ENCODE measurements around the gene CUX1.

The CUX1 gene

GRCh38 chr7:102192790-102193189, 375.4 kb downstream of the CUX1 start:
- no peak for DNase-seq (ENCODE audit: extremely low read depth in 1 of 2, low read depth in 1 of 2)

- no peak for DNase-seq (ENCODE audit: extremely low read depth in 1 of 2, low read depth in 1 of 2)
Observed at GRCh38 chr7:102193806-102194205, 376.4 kb downstream of the CUX1 start.

GRCh38 chr7:102195361-102195760, 377.9 kb downstream of the CUX1 start:
- DNase-seq (ENCODE audit: extremely low read depth in 1 of 2, low read depth in 1 of 2), result no peak

GRCh38 chr7:102196028-102196427, 378.6 kb downstream of the CUX1 start:
- DNase-seq (ENCODE audit: extremely low read depth in 1 of 2, low read depth in 1 of 2), result no peak

GRCh38 chr7:102197161-102197560, 379.7 kb downstream of the CUX1 start:
- DNase-seq (ENCODE audit: extremely low read depth in 1 of 2, low read depth in 1 of 2), result no peak

- no peak for DNase-seq (ENCODE audit: extremely low read depth in 1 of 2, low read depth in 1 of 2)
Observed at GRCh38 chr7:102197599-102197998, 380.2 kb downstream of the CUX1 start.

GRCh38 chr7:102198417-102198956, 381.1 kb downstream of the CUX1 start:
- DNase-seq (ENCODE audit: extremely low read depth in 1 of 2, low read depth in 1 of 2), result no peak

GRCh38 chr7:102201576-102201975, 384.1 kb downstream of the CUX1 start:
- no peak for DNase-seq (ENCODE audit: extremely low read depth in 1 of 2, low read depth in 1 of 2)

GRCh38 chr7:102202556-102202955, 385.1 kb downstream of the CUX1 start:
- no peak for DNase-seq (ENCODE audit: extremely low read depth in 1 of 2, low read depth in 1 of 2)

- no peak for DNase-seq (ENCODE audit: extremely low read depth in 1 of 2, low read depth in 1 of 2)
Observed at GRCh38 chr7:102203218-102203617, 385.8 kb downstream of the CUX1 start.

- DNase-seq (ENCODE audit: extremely low read depth in 1 of 2, low read depth in 1 of 2), result no peak
Observed at GRCh38 chr7:102204212-102204611, 386.8 kb downstream of the CUX1 start.

- no peak for DNase-seq (ENCODE audit: extremely low read depth in 1 of 2, low read depth in 1 of 2)
Observed at GRCh38 chr7:102205915-102206314, 388.5 kb downstream of the CUX1 start.

GRCh38 chr7:102208826-102209225, 391.4 kb downstream of the CUX1 start:
- DNase-seq (ENCODE audit: extremely low read depth in 1 of 2, low read depth in 1 of 2), result no peak

GRCh38 chr7:102210787-102211186, 393.4 kb downstream of the CUX1 start:
- no peak for DNase-seq (ENCODE audit: extremely low read depth in 1 of 2, low read depth in 1 of 2)

GRCh38 chr7:102211590-102212550, 394.4 kb downstream of the CUX1 start:
- DNase-seq (ENCODE audit: extremely low read depth in 1 of 2, low read depth in 1 of 2), result no peak

GRCh38 chr7:102214477-102215072, 397.1 kb downstream of the CUX1 start:
- DNase-seq (ENCODE audit: extremely low read depth in 1 of 2, low read depth in 1 of 2), result no peak

- DNase-seq (ENCODE audit: extremely low read depth in 1 of 2, low read depth in 1 of 2), result no peak
Observed at GRCh38 chr7:102215256-102215655, 397.8 kb downstream of the CUX1 start.

GRCh38 chr7:102215711-102216110, 398.3 kb downstream of the CUX1 start:
- no peak for DNase-seq (ENCODE audit: extremely low read depth in 1 of 2, low read depth in 1 of 2)

- no peak for DNase-seq (ENCODE audit: extremely low read depth in 1 of 2, low read depth in 1 of 2)
Observed at GRCh38 chr7:102216573-102217314, 399.3 kb downstream of the CUX1 start.

- no peak for DNase-seq (ENCODE audit: extremely low read depth in 1 of 2, low read depth in 1 of 2)
Observed at GRCh38 chr7:102220229-102220850, 402.9 kb downstream of the CUX1 start.

All from stimulated activated CD8-positive, alpha-beta memory T cell treated with anti-CD3 and anti-CD28 coated beads, Interleukin-7, amount 100 ng/mL, for 48 hours (primary cell).